Occipital lobe (tissue), 2 donors: ENCODE measurements around the gene PLIN4. TPM values are rescaled to one million over a fixed set of nuclear protein-coding genes. Genes with fewer than 3 reads are reported as not detected.
A peak's percentile ranks its signal among the peaks of the same experiment; 100 is the strongest.

Experiments
- DNase-seq: peaks from one replicate; lab custom pipeline; 2025; lab: John Stamatoyannopoulos, UW
- total RNA-seq: library from RNA; depleted of rRNA; stranded (reverse); fragments of >200 nt; gene quantifications from one replicate; pipeline ENCODE4 v1.2.3, GENCODE V29; 2014

PLIN4 gene
- total RNA-seq, 1 donor from 2014 or later: under 0.01 TPM

- peak; percentile 29 for DNase-seq
Measured at GRCh38 chr19:4493104-4493928, 25.0 kb downstream of the PLIN4 start.

- DNase-seq: no peak
Measured at GRCh38 chr19:4492337-4493103, 25.8 kb downstream of the PLIN4 start.

DNA sequence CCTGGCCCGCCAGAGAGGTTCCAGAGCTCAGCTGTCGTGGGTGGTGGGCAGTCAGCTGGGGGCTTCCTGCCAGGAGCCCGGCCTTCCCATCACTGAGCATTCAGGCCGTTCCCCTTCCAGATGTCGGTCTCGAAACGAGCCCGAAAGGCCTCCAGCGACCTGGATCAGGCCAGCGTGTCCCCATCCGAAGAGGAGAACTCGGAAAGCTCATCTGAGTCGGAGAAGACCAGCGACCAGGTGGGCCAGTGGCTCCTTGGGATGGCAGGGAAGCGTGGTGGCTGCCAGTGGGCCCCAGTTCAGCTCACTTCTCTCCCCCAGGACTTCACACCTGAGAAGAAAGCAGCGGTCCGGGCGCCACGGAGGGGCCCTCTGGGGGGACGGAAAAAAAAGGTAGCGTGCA is 26.8 kb downstream of the PLIN4 start:
- DNase-seq: no peak

GRCh38 chr19:4488496-4488895 is 29.8 kb downstream of the PLIN4 start:
- DNase-seq: no peak

DNA sequence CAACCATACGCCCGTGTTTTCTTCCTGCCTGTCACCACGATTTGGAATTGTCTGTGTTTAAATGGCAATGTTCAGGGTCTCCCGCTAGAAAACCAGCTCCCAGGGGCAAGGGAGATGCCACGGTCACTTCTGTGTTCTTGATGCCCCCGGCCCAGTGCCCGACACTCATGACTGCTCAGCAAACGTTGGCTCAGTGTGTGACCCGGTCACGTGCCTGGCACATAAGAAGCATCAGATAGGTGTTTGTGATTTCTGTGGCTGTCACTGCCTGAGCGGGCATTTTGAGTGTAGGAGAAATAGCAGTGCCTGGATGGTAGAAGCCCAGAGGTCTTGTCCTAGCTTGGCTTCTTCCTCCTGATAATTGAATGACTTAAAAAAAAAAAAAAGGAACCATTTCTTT is 30.7 kb downstream of the PLIN4 start:
- DNase-seq: no peak

- no peak for DNase-seq
Measured at GRCh38 chr19:4483385-4483784, 34.9 kb downstream of the PLIN4 start.

GRCh38 chr19:4482721-4483364 is 35.4 kb downstream of the PLIN4 start:
- no peak for DNase-seq

DNA sequence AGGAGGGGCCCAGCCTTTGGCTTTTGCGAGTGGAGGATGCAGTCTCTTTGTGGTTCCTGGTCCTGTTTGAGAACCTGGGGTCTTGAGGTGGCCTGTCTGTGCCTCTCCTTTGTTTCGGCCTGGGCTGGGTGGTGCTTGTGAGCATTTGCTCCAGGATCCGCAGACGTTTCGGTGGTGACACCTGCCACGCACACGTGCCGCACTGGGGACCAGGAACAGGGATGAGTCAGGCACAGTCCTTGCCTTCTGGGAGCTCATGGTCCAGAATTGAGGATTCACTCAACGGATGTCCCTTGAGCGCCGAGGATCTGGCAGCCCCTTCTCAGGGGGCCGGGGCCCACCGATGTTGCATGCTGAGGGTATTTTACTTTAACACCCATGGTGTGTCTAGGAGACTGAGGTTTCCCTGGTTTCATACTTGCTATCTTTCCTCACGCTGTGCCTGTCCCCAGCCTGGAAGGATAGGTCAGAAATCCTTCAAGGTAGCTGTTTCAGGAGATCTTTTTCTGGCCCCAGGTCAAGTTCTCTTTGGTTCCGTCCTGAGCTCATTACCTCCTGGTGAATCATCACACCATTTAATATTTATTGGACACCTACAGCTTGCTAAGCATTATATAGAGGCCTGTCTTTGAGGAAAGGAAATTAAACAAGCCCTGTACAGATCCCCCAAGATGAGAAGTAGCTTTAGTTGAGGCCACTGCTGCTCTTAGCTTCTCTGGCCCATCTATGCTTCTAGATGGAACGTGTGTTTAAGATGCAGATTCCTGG is 41.1 kb downstream of the PLIN4 start:
- peak; percentile 19 for DNase-seq

DNA sequence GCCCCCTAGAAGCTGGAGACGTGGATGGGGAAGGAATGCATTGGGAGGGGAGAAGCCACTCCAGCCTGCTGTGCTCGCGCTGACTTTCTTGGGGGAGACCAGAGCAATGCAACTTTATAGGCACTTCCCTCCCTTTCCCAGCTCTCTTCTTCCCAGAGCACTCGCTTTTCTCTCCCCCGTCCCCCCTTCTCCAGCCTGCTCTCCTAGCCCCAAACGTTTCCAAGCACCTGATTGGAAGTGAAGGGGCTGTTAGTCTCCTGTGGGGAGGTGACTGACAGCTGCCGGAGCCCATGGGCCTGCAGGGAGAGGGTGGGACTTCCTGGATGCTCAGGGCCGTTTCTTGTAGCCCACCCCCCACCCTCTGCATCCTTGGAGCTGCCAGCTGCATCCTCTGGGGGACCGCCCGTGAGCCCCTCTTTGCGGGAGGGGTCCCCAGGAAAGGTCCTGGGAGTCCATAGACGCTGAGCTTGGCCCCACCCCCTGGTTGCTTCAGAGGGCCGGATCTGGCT is 43.7 kb downstream of the PLIN4 start:
- peak; percentile 44 for DNase-seq

DNA sequence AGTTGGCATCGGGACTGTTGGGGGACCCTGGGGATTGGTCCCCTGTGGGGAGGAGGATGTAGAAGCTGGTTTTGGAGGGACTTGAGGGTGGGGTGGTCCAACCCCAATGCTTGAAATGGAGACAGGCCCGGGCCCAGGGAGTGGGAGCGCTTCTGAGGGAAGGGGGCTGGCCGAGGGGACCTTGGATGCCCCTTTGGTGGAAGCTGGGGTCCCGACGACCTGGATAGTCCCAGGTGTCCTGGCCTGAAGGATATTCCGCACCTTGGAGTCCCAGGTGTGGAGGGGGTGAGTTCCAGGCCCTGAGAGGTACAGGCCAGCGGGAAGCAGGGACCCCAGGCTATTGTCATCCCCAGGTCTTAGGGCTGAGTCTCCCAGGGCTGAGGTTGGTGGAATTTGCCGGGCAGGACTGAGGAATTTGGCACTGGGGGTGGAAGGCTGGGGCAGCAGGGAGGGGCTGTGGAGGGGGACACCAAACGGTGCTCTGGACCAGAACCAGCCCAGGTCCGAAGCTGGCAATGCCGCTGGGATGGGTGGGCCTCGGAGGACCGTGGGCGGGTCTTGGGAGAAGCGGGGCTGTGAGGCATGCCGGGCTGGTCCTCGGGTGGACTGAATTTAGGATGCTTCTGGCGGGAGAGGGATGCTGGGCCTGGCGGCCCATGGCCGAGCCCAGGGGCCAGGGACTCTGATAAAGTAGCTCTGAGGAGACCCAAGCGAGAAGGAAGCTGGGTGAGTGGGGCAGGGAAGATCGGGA is 44.3 kb downstream of the PLIN4 start:
- DNase-seq: no peak

DNA sequence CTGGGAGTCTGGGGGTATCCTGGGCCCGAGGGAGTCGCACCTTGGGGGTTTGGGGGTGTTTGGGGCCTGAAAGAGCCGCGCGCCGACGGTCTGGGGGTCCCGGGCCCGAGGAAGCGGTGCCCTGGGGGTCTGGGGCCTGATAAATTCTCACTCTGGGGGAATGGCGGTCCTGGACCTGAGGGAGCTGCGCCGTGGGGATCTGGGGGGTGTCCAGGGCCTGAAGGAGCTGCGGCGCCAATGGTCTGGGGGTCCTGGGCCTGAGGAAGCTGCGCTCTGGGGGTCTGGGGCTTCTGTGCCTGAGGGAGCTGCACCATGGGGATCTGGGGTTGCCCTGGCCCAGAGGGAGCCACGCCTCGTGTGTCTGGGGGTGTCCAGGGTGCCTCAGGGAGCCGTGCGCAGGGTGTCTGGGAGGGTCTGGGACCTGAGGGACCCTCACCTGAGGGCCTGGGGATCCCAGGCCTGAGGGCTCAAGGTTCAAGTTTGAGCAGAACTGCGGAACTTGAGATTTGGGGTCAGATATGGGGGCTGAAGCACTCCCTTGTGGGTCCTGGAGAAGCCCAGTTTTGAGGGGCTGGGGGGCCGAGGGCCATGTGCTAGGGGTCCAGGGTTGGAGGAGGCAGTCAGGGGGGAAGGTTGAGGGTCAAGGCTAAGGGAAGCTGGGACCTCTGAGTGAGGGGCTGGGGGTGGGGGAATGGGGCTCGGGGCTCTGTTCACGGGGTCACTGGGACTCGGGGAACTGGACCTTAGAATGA is 45.1 kb downstream of the PLIN4 start:
- no peak for DNase-seq

DNA sequence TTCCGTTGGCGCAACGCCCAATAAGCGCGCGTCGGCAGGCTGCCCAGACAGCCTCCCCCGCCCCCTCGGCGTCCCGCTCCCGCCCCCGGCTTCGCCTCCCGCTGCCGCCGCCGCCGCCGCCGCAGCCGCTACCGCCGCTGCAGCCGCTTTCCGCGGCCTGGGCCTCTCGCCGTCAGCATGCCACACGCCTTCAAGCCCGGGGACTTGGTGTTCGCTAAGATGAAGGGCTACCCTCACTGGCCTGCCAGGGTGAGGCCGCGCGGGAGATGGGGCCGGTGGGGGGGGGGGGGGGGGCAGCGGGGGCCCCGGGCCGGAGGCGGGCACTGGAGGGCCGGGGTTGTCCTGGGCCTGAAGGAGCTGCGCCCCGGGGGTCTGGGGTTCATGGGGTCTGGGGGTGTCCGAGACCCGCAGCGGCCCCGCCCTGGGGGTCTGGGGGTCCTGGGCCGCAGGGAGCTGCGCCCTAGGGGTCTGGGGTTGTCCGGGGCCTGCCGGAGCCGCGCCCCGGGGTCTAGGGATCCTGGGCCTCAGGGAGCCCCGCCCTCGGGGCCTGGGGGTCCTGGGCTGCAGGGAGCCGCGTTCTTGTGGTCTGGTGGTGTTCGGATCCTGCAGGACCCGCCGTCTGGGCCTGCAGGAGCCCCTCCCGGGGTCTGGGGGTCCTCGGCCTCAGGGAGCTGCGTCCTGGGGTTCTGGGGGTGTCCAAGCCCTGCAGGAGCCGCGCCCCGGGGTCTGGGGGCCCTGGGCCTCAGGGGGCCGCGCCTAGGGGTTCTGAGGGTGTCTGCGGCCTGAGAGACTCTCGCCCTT is 45.9 kb downstream of the PLIN4 start, which contains the start of gene HDGFL2:
Gene HDGFL2, plus strand, starts transcription at position 124 of the 801 bp plus-strand sequence. Its CDS starts 54 bp downstream, at position 178.
- no peak for DNase-seq

DNA sequence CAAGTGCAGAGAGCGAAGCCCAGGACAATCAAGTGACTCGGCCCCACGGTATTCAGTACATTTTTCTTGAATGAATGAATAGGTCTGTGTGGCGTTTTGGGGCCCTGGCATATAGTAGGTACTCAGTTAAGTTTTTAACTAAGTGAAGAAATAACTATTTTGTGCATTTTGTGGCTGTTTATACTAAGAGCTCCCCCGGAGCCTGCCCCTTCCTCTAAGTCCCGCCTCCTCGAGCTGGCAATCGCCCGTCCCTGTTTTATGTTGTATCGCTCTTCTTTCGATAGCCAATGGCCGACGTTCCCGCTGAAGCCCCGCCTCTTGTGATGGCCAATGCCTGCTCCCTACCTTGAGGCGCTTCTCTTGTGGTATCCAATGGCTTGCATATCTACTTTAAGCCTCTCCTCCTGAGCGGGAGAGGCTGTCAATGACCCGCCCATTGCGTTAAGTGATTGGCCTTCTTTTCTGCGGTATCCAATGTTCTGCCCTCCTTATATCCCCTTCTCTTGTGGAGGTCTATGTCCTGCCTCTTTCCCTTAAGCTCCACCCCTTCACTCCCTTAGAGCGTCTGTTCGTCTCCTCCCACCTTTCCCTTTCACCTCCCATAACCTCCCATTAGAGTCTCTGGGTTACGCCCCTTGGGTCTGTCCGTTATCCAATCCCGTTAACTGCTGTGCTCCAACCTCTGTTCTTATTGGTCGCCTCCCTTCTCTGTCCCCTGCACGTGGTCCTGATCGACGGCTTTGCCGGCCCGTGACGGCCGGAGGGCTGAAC is 46.7 kb downstream of the PLIN4 start:
- DNase-seq: peak; percentile 100

- no peak for DNase-seq
Measured at GRCh38 chr19:4467835-4468234, 50.5 kb downstream of the PLIN4 start.

DNA sequence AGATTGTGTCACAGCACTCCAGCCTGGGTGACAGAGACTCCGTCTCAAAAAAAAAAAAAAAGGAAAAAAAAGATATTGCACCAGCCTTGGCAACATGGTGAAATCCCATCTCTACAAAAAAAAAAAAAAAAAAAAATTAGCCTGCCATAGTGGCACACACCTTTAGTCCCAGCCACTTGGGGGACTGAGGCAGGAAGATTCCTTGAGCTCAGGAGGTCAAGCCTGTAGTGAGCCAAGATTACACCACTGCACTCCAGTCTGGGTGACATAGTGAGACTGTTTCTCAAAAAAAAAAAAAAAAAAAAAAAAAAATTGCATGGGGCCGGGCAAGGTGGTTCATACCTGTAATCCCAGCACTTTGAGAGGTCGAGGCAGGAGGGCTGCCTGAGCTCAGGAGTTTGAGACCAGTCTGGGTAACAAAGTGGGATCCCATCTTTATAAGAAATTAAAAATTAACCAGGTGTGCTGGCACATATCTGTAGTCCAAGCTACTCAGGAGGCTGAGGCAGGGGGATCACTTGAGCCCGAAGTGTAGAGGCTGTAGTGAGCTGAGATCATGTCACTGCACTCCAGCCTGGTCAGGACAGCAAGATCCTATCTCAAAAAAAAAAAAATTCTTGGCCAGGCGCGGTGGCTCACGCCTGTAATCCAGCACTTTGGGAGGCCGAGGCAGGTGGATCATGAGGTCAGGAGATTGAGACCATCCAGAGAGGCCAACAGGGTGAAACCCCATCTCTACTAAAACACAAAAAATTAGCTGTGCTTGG is 53.3 kb downstream of the PLIN4 start:
- no peak for DNase-seq

DNA sequence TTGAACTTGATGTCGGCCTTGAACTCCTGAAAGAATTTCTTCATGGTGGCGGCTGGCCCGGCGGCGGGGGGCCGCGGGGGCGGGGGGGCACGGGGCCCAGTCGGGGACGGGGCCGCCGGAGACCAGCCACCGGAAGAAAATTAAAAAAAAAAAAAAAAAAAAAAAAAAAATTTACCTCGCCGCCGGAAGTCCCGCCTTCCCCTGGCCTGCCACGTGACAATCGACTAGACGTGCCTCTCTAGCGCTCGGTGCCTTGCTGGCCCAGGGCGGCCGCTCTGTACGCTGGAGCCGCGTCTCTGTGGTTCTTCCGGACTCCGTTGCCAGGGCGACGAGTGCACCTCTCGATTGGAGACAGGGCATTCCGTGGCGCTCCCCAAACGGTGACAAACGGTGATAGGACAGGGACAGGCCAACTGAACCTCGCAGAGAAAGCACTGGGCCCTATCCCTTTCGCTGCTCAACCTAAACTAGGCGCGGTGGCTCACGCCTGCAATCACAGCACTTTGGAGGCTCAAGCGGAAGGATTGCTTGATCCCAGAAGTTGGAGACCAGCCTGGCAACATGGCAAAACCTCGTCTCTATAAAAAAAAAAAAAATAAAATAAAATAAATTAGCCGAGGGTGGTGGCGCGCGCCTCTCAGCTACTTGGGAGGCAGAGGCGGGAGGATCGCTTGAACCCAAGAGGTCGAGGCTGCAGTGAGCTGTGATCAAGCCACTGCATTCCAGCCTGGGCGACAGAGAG is 60.5 kb downstream of the PLIN4 start, which contains the start of gene UBXN6:
Gene UBXN6, minus strand, starts transcription at position 141 of the 742 bp plus-strand sequence. Its CDS starts 97 bp downstream, at position 44.
- DNase-seq: peak; percentile 97
